Ectodermal cell (in vitro differentiated cells): Measurements from ENCODE around the gene ATP13A3.

Experiments used
- H3K27ac ChIP-seq: 2 replicates; pipeline ENCODE4 v1.7.0; 2013; ENCODE audit warnings: mild to moderate bottlenecking, low read depth, low read length; ENCODE audit not compliant: insufficient read depth, poor library complexity, severe bottlenecking
- H3K27me3 ChIP-seq: 2 replicates; pipeline ENCODE4 v1.7.0; 2013; ENCODE audit warnings: mild to moderate bottlenecking, low read length; ENCODE audit not compliant: insufficient read depth, control insufficient read depth, poor library complexity, severe bottlenecking
- H3K36me3 ChIP-seq: one replicate; pipeline ENCODE4 v1.7.0; 2013; ENCODE audit warnings: low read length; ENCODE audit not compliant: control insufficient read depth, insufficient read depth
- H3K4me1 ChIP-seq: one replicate; pipeline ENCODE4 v1.7.0; 2013; ENCODE audit warnings: low read length; ENCODE audit not compliant: control insufficient read depth, insufficient read depth
- H3K4me3 ChIP-seq: 2 replicates; pipeline ENCODE4 v1.7.0; 2013; ENCODE audit warnings: low read depth, low read length, control low read depth; ENCODE audit not compliant: insufficient read depth
- H3K9me3 ChIP-seq: 2 replicates; pipeline ENCODE4 v1.7.0; 2013; ENCODE audit warnings: mild to moderate bottlenecking, low read length, moderate library complexity; ENCODE audit not compliant: control insufficient read depth
- WGBS, 2 experiments: methylation state at CpG; one replicate each; pipeline ENCODE4 v1.1.7; 2013; ENCODE audit warnings: missing lambda C conversion rate in 2 of 2; 5-methylcytosine and 5-hydroxymethylcytosine counted together

Gene ATP13A3

GRCh38 chr3:194475978-194476377 lies 10.8 kb downstream of the ATP13A3 start:
- Histone ChIP-seq H3K4me3 (no peak overlapping the region), H3K9me3 (no peaks in the 10 kb centered on the region), H3K27ac (no peak overlapping the region), H3K4me1 (peaks cover 3% of the 10 kb centered on the region), H3K27me3 (no peaks in the 10 kb centered on the region), H3K36me3 (no peaks in the 10 kb centered on the region)
- WGBS, 2 experiments: 91 to 93% methylated on average over 4 of the region's 4 CpGs

GRCh38 chr3:194475138-194475932 lies 11.5 kb downstream of the ATP13A3 start:
- Histone ChIP-seq H3K4me1 (peaks cover 3% of the 10 kb centered on the region), H3K36me3 (no peaks in the 10 kb centered on the region), H3K4me3 (no peak overlapping the region), H3K9me3 (no peaks in the 10 kb centered on the region), H3K27ac (no peak overlapping the region), H3K27me3 (no peaks in the 10 kb centered on the region)
- WGBS, 2 experiments: 95% methylated on average over 3 to 4 of the region's 4 CpGs

- Histone ChIP-seq H3K4me3 (no peak overlapping the region), H3K36me3 (no peaks in the 10 kb centered on the region), H3K27me3 (no peaks in the 10 kb centered on the region), H3K4me1 (no peaks in the 10 kb centered on the region), H3K27ac (no peak overlapping the region), H3K9me3 (no peaks in the 10 kb centered on the region)
- 94 to 96% methylated on average over 7 of the region's 7 CpGs for WGBS, 2 experiments
These were observed 12.1 kb downstream of the ATP13A3 start for GRCh38 chr3:194474675-194475074.

- Histone ChIP-seq H3K36me3 (no peaks in the 10 kb centered on the region), H3K4me3 (no peak overlapping the region), H3K27ac (no peak overlapping the region), H3K9me3 (no peaks in the 10 kb centered on the region), H3K4me1 (no peaks in the 10 kb centered on the region), H3K27me3 (no peaks in the 10 kb centered on the region)
- 61 to 77% methylated on average over 4 of the region's 4 CpGs for WGBS, 2 experiments
These were observed 14.4 kb downstream of the ATP13A3 start for GRCh38 chr3:194472290-194472920.

GRCh38 chr3:194471863-194472262 lies 14.9 kb downstream of the ATP13A3 start:
- 73 to 79% methylated on average over 5 of the region's 5 CpGs for WGBS, 2 experiments
- H3K27ac ChIP-seq: no peak overlapping the region
- no peaks in the 10 kb centered on the region for H3K27me3 ChIP-seq
- no peaks in the 10 kb centered on the region for H3K36me3 ChIP-seq
- no peak overlapping the region for H3K4me3 ChIP-seq
- H3K9me3 ChIP-seq: no peaks in the 10 kb centered on the region
- H3K4me1 ChIP-seq: no peaks in the 10 kb centered on the region

GRCh38 chr3:194470615-194471014 lies 16.2 kb downstream of the ATP13A3 start:
- Histone ChIP-seq H3K9me3 (no peaks in the 10 kb centered on the region), H3K4me3 (no peak overlapping the region), H3K4me1 (no peaks in the 10 kb centered on the region), H3K36me3 (no peaks in the 10 kb centered on the region), H3K27ac (no peak overlapping the region), H3K27me3 (no peaks in the 10 kb centered on the region)
- 96 to 100% methylated on average over 2 to 3 of the region's 4 CpGs for WGBS, 2 experiments

- no peaks in the 10 kb centered on the region for H3K27me3 ChIP-seq
- H3K4me1 ChIP-seq: no peaks in the 10 kb centered on the region
- no peak overlapping the region for H3K27ac ChIP-seq
- no peaks in the 10 kb centered on the region for H3K36me3 ChIP-seq
- H3K9me3 ChIP-seq: no peaks in the 10 kb centered on the region
- no peak overlapping the region for H3K4me3 ChIP-seq
These were observed 16.8 kb downstream of the ATP13A3 start for GRCh38 chr3:194469977-194470376.

- 98% methylated on average over 3 of the region's 3 CpGs; no CpG with 5 or more reads in 1 of the 2 experiments for WGBS, 2 experiments
- H3K4me3 ChIP-seq: no peak overlapping the region
- H3K4me1 ChIP-seq: no peaks in the 10 kb centered on the region
- no peaks in the 10 kb centered on the region for H3K27me3 ChIP-seq
- H3K36me3 ChIP-seq: no peaks in the 10 kb centered on the region
- H3K9me3 ChIP-seq: no peaks in the 10 kb centered on the region
- no peak overlapping the region for H3K27ac ChIP-seq
These were observed 18.7 kb downstream of the ATP13A3 start for GRCh38 chr3:194468086-194468485.

GRCh38 chr3:194466761-194467356 lies 19.9 kb downstream of the ATP13A3 start:
- no peaks in the 10 kb centered on the region for H3K27me3 ChIP-seq
- H3K4me1 ChIP-seq: no peaks in the 10 kb centered on the region
- no peak overlapping the region for H3K27ac ChIP-seq
- H3K4me3 ChIP-seq: no peak overlapping the region
- no peaks in the 10 kb centered on the region for H3K36me3 ChIP-seq
- no peaks in the 10 kb centered on the region for H3K9me3 ChIP-seq
- WGBS, 2 experiments: 76 to 93% methylated on average over 2 of the region's 2 CpGs

GRCh38 chr3:194465920-194466570 lies 20.8 kb downstream of the ATP13A3 start:
- H3K27me3 ChIP-seq: no peaks in the 10 kb centered on the region
- no peaks in the 10 kb centered on the region for H3K36me3 ChIP-seq
- no peaks in the 10 kb centered on the region for H3K9me3 ChIP-seq
- H3K4me3 ChIP-seq: no peak overlapping the region
- H3K4me1 ChIP-seq: no peaks in the 10 kb centered on the region
- H3K27ac ChIP-seq: no peak overlapping the region
- WGBS, 2 experiments: 87 to 91% methylated on average over 5 of the region's 5 CpGs
